Calu3 (cell line): Measurements from ENCODE around the gene P3H4. TPM values are rescaled to one million over a fixed set of nuclear protein-coding genes. Genes with fewer than 3 reads are reported as not detected.

Experiments
- BruUV-seq: library from RNA; stranded (reverse); fragments of 400-500 nt; replicated peaks from 2 replicates; lab custom pipeline; 2021; lab: Mats Ljungman, UMichigan
- CTCF ChIA-PET: fragments of 300-600 bp; sonication (Branson Sonifier 250); formaldehyde crosslinking; loops from one replicate; lab custom pipeline; 2022; ENCODE audit warnings: antibody characterized with exemption; lab: Charles Lee
- DNase-seq: peaks from one replicate; pipeline ENCODE4 v3.0.0; 2022
- H3K27ac Mint-ChIP-seq: one replicate; pipeline ENCODE4 v1.8.0; 2022; ENCODE audit warnings: mixed read lengths; ENCODE audit not compliant: unreplicated experiment
- H3K27me3 Mint-ChIP-seq: one replicate; pipeline ENCODE4 v1.8.0; 2022; ENCODE audit warnings: mixed read lengths; ENCODE audit not compliant: unreplicated experiment
- H3K36me3 Mint-ChIP-seq: one replicate; pipeline ENCODE4 v1.8.0; 2022; ENCODE audit warnings: mild to moderate bottlenecking, moderate library complexity, mixed read lengths; ENCODE audit not compliant: insufficient read depth, unreplicated experiment
- H3K4me1 Mint-ChIP-seq: one replicate; pipeline ENCODE4 v1.8.0; 2022; ENCODE audit warnings: mild to moderate bottlenecking, low read depth, mixed read lengths; ENCODE audit not compliant: unreplicated experiment
- H3K4me3 Mint-ChIP-seq: one replicate; pipeline ENCODE4 v1.8.0; 2022; ENCODE audit warnings: mild to moderate bottlenecking, low read depth, moderate library complexity, mixed read lengths; ENCODE audit not compliant: unreplicated experiment
- H3K9me3 Mint-ChIP-seq: one replicate; pipeline ENCODE4 v1.8.0; 2022; ENCODE audit warnings: low read depth, mixed read lengths; ENCODE audit not compliant: unreplicated experiment
- CTCF ChIP-seq: fragments of 200-600 bp; IDR thresholded peaks from one replicate; pipeline ENCODE4 v1.8.0; 2022; ENCODE audit warnings: antibody characterized with exemption; ENCODE audit not compliant: unreplicated experiment
- intact Hi-C: fragments of 100-400 bp; cut with micrococcal nuclease; formaldehyde crosslinking; loops from one replicate; pipeline ENCODE4 v1.10.0; 2022; ENCODE audit not compliant: unreplicated experiment
- total RNA-seq: library from RNA; stranded (reverse); gene quantifications from 2 replicates; pipeline ENCODE4 v1.2.3, GENCODE V29; 2022

The P3H4 gene
- total RNA-seq, 1 experiment from 2014 or later = 19.9 TPM

GRCh38 chr17:41769346-41769862, 42.3 kb downstream of the P3H4 start:
- intact Hi-C loops = no loop called here
- no peak for TF ChIP-seq CTCF
- H3K27me3 Mint-ChIP-seq = no peaks in the 10 kb centered on the region
- peaks cover 42% of the 10 kb centered on the region for H3K4me1 Mint-ChIP-seq
- BruUV-seq = no TSS peak
- no peak overlapping the region for H3K4me3 Mint-ChIP-seq
- DNase-seq = no peak
- H3K9me3 Mint-ChIP-seq = no peaks in the 10 kb centered on the region
- peaks cover 100% of the 10 kb centered on the region for H3K36me3 Mint-ChIP-seq
- CTCF ChIA-PET = interaction anchor here (0.6 to 1.4 kb wide), 4 partner anchors 9 to 212 kb away, joined by 3 to 4 read pairs (median 3); no protein-coding TSS in a partner anchor
- peak overlapping the region; percentile 87 for H3K27ac Mint-ChIP-seq

DNA sequence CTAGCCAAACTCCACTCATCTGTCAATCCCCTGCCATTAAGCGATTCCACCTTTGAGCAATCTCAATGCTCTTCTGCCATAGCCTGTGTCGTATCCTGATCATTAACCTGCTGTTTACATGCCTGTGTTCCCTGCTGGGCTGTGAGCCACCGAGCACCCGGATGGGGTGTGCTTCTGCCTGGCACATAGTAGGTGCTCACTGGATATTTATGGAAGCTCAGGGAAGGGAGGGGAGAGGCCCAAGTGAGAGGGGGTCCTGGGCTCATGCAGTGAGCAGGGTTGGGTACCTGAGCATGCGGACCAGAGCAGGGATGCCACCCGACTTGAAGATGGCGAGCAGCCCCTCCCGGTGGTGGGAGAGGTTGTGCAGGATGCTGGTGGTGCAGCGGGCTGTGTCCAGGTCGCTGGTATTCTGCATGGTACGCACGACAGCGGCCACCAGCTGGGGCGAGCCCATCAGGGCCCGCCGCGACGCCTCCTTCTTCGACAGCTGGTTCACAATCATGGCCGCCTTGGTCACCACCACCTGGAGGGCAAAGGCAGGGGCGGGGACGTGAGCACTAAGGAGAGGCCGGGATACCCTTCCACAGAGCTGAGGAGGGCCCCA, 43.0 kb downstream of the P3H4 start:
- peaks cover 100% of the 10 kb centered on the region for H3K36me3 Mint-ChIP-seq

DNA sequence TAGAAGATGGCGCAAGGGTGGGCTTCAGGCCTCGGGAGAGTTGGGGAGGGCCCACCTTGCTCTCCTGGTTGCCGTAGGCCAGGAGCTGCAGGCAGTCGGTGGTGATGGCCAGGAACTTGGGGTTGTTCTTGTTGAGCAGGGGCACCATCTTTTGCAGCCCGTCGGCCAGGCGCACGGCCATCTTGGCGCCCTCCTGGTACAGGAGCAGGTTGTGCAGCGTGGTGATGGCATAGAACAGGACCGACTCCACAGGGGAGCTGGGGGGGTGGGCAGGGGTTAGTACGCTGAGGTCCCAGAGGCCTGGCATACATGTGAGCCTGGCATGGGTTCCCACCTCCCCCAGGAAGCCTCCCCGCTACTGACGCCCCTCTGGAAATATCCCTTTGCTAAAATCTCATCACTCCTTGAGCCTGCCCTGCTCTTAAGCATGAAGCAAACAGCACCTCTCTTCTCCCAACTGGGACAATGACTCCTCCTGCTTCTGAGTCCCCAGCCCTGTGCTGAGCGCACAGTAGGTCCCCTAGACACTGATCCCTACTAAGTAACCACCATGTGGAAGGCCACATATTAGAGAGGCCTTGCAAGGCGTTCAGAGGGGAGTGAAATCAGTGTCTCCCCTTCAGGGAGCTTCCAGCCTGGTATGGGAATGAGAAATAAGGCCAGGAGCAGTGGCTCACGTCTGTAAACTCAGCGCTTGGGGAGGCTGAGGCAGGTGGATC, 44.3 kb downstream of the P3H4 start:
- CTCF ChIA-PET = interaction anchor here (1.6 kb wide), 1 partner anchor 19 kb away, joined by 12 read pairs; the partner anchor contains the start of gene JUP
- no TSS peak for BruUV-seq
- H3K4me3 Mint-ChIP-seq = no peak overlapping the region

More for the DNA sequence above, 43.0 kb downstream of the P3H4 start:
- Mint-ChIP-seq H3K4me3 (no peak overlapping the region), H3K27ac (peak overlapping the region; percentile 42), H3K27me3 (no peaks in the 10 kb centered on the region), H3K9me3 (no peaks in the 10 kb centered on the region), H3K4me1 (peaks cover 36% of the 10 kb centered on the region)
- no TSS peak for BruUV-seq
- no peak for TF ChIP-seq CTCF
- CTCF ChIA-PET = interaction anchor here (1.1 to 1.6 kb wide), 2 partner anchors 17 to 33 kb away, joined by 3 to 12 read pairs; partner anchors contain the start of gene JUP
- DNase-seq = no peak
- intact Hi-C loops = no loop called here

More for the DNA sequence above, 44.3 kb downstream of the P3H4 start:
- Mint-ChIP-seq H3K27me3 (no peaks in the 10 kb centered on the region), H3K4me1 (peaks cover 23% of the 10 kb centered on the region), H3K27ac (peak overlapping the region; percentile 72), H3K9me3 (no peaks in the 10 kb centered on the region), H3K36me3 (peaks cover 100% of the 10 kb centered on the region)
- DNase-seq = no peak
- no peak for TF ChIP-seq CTCF
- intact Hi-C loops = no loop called here
